ENCODE measurements around the gene FAM83D.
"Not testable (repeated sequence)": the region's sequence is repeated elsewhere in the genome, so short reads cannot be mapped to it uniquely, and the experiment has no call there.

The FAM83D gene

DNA sequence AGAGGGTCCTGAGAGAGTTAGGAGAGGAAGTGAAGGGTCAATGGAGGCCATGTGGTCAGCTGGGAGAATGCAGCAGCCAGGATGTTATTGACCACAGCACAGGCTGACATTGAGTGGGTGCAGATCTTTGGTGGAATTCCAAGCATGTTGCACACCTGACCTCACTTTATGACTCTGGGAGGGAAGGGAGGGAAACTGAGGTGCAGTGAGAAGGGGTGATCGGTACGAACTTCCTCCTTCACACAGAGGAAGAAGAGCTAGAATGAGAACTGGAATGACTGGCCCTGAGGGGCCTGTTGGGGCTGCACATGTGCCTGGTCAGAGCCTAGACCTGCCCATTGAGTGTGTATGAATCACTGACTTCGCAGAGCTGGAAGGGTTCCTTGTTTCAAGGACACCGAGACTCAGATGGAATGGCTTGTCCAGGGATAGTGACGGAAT, 9.8 kb downstream of the FAM83D start:
- no peak for DNase-seq

GRCh38 chr20:38937000-38937399, 10.8 kb downstream of the FAM83D start:
- DNase-seq, result no peak

- DNase-seq, result no peak
These were observed 11.8 kb downstream of the FAM83D start for GRCh38 chr20:38937978-38938473.

GRCh38 chr20:38939686-38940085, 13.5 kb downstream of the FAM83D start:
- DNase-seq, result no peak

GRCh38 chr20:38940644-38941043, 14.4 kb downstream of the FAM83D start:
- DNase-seq, result no peak

- DNase-seq, result no peak
These were observed 15.6 kb downstream of the FAM83D start for GRCh38 chr20:38941726-38942389.

DNA sequence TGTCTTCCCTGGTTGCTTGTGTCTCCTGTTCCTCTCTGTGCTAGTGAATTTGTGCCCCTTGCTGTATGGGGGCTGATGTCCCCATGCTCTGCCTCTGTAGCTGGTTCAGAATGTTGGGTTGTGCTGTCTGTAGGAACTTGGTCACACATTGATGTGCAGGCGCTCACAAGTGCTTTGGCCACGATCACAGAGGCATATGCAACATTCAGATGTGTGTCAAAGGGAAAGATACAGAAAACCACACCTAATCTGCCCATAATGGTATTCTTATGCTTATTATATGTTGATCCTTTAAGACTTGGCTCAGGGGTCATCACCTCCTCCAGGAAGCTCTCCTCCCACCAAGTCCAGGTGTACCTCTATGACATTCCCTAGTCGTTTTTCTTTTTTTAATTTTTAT, 18.8 kb downstream of the FAM83D start:
- DNase-seq, result no peak

GRCh38 chr20:38946836-38947235, 20.6 kb downstream of the FAM83D start:
- DNase-seq, result no peak

GRCh38 chr20:38947931-38948362, 21.7 kb downstream of the FAM83D start:
- no peak for DNase-seq

GRCh38 chr20:38950254-38950653, 24.0 kb downstream of the FAM83D start:
- no peak for DNase-seq

DNA sequence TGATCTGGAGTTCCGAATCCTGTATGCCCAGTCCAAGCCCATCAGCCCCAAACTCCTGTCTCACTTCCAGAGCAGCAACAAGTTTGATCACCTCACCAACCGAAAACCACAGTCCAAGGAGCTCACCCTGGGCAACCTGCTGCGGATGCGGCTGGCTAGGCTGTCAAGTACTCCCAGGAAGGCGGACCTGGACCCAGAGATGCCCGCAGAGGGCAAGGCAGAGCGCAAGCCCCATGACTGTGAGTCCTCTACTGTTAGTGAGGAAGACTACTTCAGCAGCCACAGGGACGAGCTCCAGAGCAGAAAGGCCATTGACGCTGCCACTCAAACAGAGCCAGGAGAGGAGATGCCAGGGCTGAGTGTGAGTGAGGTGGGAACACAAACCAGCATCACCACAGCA, 25.4 kb downstream of the FAM83D start:
- DNase-seq, result no peak

DNA sequence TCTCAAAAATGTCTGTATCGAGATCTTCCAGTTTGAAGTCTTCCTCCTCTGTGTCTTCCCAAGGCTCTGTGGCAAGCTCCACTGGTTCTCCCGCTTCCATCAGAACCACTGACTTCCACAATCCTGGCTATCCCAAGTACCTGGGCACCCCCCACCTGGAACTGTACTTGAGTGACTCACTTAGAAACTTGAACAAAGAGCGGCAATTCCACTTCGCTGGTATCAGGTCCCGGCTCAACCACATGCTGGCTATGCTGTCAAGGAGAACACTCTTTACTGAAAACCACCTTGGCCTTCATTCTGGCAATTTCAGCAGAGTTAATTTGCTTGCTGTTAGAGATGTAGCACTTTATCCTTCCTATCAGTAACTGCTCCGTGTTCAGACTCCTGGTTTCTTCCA, 25.9 kb downstream of the FAM83D start:
- DNase-seq, result no peak

DNA sequence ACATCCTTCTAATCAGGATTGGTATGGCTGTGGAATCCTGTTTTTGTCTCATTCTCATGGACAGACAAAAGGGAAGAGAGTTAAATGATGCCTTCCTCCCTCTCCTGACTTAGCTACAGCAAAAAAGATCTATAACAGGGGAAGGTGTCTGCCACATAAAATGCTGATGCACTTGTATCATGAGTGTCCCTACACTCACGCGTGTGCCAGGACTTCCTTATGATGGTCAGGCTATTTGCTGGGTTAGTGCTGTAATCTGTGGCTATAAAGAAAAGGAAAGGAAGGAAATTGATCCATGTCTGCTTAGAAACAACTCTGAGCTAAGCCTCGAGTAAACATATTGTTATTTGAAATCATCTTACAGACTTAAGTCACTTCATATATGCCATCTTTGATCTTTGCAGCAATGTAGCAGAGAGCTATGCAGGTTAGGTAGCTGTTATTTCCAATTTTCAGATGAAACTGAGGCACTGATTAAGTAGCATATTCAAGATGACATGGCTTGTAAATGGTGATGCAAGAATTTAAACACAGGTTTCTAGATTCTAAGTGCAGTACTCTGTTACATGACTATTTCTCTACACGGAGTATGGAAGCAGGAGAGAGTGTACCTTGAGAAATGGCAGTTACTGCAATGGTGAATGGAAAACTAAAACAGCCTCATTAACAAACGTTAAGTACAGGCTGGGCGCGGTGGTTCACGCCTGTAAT, 27.6 kb downstream of the FAM83D start:
- DNase-seq, result no peak

- no peak for DNase-seq
These were observed 31.1 kb downstream of the FAM83D start for GRCh38 chr20:38957235-38957876.

DNA sequence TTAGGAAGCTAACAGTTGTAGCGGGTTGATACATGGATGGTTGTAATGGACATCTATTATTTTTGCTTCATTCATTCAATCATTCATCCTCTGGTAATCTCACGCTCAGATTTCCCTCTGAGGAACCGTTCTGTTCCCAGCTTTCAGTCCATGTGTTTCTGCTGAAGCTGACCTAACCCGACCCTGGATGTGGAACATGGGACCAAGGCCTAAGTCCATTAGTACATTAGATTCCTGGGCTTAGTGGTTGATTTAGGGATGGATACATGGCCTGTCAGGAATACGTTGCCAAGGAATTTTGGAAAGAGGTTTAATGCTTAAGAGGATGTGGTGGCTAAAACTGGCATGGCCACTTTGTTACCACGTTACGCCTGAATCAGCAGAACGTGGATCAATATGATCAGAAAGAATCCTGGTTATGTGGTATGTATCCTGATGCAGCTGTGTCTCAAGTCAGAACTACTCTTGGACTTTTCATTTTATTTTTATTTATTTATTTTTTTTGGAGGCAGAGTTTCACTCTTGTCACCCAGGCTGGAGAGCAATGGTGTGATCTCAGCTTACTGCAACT, 31.8 kb downstream of the FAM83D start:
- no peak for DNase-seq

DNA sequence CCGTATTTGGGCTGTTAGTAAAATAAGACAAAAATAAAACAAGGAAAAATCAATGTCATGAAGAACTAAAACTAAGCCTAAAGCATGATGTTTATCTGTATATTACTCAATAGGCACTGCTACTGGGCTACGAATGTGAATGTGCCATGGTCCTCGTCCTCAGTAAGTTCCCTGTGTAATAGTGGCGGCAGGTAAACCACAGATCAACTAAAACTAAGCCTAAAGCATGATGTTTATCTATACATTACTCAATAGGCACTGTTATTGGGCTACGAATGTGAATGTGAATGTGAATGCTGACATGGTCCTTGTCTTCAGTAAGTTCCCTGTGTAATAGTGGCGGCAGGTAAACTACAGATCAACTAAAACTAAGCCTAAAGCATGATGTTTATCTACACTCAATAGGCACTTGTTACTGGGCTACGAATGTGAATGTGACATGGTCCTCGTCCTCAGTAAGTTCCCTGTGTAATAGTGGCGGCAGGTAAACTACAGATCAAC, 34.0 kb downstream of the FAM83D start:
- DNase-seq, result not testable (repeated sequence)

DNA sequence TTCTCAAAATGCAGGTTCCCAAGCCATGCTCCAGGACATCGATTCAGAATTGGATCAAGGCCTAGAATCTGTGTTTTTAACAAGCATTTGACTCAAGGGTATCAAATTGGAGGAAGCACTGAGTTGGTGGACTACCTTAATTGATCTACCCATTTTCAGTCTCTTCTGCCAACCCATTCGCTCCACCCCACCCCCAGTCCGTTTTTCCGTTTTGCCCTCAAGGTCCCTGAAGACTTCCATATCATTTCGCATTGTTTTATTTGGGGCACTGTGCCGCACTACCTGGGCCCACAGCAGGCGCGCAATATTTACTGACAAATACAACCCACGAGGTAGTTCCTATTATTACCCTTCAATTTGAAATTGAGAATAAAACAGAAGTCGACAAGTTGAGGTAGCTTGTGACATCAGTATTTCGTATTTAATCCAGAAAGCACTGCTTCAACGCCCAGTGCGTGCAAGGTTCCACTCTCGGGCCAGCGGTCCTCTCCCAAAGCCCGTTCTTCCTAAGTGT, 35.4 kb downstream of the FAM83D start:
- no peak for DNase-seq

DNA sequence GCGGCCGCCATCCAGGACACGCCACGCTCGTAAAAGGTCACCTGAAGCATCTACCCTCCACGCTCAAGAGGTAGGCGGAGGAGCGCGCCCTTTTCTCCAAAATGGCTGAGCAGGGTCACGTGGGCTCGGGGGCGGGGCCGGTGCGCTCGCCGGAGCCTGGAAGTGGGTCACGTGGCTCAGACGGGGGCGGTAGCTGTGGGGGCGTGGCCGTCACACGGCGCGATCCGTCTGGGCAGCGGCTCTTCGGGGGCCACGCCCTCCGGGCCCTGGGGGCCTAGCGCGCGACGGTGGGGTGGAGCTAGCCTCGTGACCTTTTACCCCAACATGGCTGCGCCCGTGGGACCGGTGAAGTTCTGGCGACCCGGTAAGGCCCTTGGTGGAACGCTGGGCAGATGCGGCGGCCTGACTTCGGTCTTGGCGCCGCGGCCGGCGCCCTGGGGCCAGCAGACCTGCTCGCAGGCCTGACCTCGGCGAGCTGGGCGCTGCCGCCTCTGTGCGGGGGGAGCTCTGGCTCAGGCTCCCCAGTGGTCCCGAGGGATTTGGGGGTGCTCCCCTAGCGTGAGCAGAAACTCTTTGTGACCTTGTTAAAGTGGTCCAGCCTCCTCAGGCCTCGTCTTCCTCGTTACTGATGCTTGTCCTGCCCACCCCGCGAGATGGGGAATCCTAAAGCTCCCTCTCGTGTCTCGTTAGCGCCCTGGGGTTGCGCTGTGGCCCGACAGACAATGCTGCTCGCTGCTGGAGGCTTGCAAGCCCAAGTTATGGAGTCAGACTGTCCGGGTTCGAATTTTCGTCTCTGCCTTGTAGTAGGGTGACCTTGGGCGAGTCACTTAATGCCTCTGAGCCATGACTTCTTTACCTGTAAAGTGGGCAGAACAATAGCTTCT, 36.1 kb downstream of the FAM83D start, which contains the start of gene DHX35:
Gene DHX35 (plus strand): TSS at position 301 of the 884 bp plus-strand sequence. CDS start 24 bp downstream, at position 325.
- peak; percentile 99 for DNase-seq

- DNase-seq, result no peak
These were observed 36.7 kb downstream of the FAM83D start for GRCh38 chr20:38962928-38963401.

DNA sequence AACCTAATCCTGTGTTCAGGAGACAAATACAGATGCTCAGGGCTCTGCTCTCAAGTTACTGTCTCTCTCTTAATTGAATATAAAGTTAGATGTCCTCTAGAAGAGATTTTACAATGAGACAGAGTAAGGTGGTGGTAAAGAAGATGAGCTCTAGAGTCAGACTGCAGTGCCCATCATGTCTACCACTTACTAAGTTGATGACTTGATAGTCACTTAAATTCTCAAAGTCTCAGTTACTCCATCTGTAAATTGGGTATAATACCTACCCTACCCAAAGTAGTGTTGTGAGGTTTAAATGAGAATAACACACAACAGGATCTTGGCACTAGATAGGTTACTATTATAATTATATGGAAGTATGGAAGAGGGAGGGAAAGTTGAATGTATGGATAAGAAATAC, 37.5 kb downstream of the FAM83D start:
- no peak for DNase-seq

DNA sequence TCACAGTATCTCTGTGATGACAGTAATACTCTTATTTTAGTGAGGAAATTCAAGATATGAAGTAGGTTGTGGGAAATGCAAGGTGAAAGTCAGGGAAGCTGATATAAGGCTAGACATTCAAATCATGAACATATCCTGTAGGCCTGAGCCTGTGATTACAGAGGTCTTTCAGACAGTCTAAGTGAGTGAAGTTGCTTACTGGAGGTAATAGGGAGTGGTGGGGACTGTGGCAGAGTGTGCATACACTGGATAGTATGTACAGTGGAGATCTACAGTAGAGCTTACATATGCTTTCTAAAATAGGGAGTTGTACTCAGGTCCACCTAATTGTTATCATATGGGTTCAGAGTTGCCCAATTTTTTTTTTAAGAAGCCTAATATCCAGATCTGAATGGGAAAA, 39.0 kb downstream of the FAM83D start:
- no peak for DNase-seq

- no peak for DNase-seq
These were observed 41.9 kb downstream of the FAM83D start for GRCh38 chr20:38968090-38968489.

Measured in activated effector memory CD4-positive, alpha-beta T cell treated with Interleukin-2 at 50 U/mL for 16 hours (primary cell).